ENCODE data around the gene ZNF615.

The ZNF615 gene

DNA sequence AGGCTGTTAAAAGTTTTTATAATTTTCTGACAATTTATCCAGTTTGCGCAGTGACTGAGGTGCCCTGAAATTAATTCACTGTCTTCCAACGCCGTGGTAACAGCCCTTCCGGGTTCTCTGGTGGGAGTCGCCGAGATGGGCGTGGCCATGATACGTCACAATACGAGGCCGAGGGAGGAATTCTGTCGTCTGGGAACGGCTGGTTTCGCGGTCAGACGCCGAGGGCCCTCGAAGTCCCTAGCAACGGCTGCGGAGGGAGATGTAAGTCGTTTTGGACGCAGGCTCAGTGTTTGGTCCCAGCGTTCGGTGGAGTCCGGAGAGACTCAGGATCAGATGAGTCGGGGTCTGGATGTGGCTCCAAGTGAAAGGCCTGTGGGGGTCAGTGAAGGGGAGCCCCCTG lies 59.0 kb downstream of the ZNF615 start:
- no peaks in the 10 kb centered on the region for H3K27me3 ChIP-seq (ENCODE audit: insufficient read depth, poor library complexity, severe bottlenecking)
- no peak for DNase-seq (ENCODE audit: low read depth in 1 of 2, low spot score in 1 of 2)
- H3K27ac ChIP-seq (replicated peaks), result no peak overlapping the region
- TF ChIP-seq POLR2AphosphoS5 (IDR thresholded peaks at IDR 0.05; ENCODE audit: low read depth) (no peak), GABPA (IDR thresholded peaks at IDR 0.05; ENCODE audit: low read depth) (no peak), SPI1 (IDR thresholded peaks at IDR 0.05; ENCODE audit: borderline replicate concordance, low read depth) (no peak)
- TF ChIP-seq, protein P1, sequence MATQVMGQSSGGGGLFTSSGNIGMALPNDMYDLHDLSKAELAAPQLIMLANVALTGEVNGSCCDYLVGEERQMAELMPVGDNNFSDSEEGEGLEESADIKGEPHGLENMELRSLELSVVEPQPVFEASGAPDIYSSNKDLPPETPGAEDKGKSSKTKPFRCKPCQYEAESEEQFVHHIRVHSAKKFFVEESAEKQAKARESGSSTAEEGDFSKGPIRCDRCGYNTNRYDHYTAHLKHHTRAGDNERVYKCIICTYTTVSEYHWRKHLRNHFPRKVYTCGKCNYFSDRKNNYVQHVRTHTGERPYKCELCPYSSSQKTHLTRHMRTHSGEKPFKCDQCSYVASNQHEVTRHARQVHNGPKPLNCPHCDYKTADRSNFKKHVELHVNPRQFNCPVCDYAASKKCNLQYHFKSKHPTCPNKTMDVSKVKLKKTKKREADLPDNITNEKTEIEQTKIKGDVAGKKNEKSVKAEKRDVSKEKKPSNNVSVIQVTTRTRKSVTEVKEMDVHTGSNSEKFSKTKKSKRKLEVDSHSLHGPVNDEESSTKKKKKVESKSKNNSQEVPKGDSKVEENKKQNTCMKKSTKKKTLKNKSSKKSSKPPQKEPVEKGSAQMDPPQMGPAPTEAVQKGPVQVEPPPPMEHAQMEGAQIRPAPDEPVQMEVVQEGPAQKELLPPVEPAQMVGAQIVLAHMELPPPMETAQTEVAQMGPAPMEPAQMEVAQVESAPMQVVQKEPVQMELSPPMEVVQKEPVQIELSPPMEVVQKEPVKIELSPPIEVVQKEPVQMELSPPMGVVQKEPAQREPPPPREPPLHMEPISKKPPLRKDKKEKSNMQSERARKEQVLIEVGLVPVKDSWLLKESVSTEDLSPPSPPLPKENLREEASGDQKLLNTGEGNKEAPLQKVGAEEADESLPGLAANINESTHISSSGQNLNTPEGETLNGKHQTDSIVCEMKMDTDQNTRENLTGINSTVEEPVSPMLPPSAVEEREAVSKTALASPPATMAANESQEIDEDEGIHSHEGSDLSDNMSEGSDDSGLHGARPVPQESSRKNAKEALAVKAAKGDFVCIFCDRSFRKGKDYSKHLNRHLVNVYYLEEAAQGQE (IDR thresholded peaks at IDR 0.05; ENCODE audit: insufficient replicate concordance, low read depth), result no peak
- TF ChIP-seq, protein P2, sequence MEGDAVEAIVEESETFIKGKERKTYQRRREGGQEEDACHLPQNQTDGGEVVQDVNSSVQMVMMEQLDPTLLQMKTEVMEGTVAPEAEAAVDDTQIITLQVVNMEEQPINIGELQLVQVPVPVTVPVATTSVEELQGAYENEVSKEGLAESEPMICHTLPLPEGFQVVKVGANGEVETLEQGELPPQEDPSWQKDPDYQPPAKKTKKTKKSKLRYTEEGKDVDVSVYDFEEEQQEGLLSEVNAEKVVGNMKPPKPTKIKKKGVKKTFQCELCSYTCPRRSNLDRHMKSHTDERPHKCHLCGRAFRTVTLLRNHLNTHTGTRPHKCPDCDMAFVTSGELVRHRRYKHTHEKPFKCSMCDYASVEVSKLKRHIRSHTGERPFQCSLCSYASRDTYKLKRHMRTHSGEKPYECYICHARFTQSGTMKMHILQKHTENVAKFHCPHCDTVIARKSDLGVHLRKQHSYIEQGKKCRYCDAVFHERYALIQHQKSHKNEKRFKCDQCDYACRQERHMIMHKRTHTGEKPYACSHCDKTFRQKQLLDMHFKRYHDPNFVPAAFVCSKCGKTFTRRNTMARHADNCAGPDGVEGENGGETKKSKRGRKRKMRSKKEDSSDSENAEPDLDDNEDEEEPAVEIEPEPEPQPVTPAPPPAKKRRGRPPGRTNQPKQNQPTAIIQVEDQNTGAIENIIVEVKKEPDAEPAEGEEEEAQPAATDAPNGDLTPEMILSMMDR (IDR thresholded peaks at IDR 0.05; ENCODE audit: insufficient read depth, low read length), result no peak
- no peak overlapping the region for H3K4me3 ChIP-seq (replicated peaks; ENCODE audit: insufficient read depth, low read length)

DNA sequence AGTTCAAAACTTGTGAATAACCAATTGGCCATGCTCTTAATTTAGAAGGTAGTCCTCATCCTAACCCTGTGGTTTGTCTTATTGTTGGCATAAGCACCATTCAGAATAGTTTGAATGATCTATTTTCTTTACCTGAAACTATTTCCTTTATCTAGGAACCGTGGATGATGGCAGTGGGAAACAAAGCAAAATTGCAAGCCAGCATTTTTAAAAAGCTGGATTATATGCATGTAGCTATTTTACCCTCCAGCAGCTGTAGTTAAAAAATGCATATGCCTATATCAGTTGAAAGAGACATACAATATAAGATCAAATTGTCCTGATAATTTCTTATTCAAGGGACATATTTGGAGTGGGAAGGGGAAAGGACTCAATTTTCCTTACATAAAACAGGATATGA lies 61.4 kb downstream of the ZNF615 start:
- Histone ChIP-seq H3K4me3 (replicated peaks; ENCODE audit: insufficient read depth, low read length) (no peak overlapping the region), H3K27ac (replicated peaks) (no peak overlapping the region), H3K27me3 (ENCODE audit: insufficient read depth, poor library complexity, severe bottlenecking) (no peaks in the 10 kb centered on the region)
- TF ChIP-seq SPI1 (IDR thresholded peaks at IDR 0.05; ENCODE audit: borderline replicate concordance, low read depth), result no peak
- TF ChIP-seq, protein P2 (IDR thresholded peaks at IDR 0.05; ENCODE audit: insufficient read depth, low read length), result no peak
- TF ChIP-seq, protein P1 (IDR thresholded peaks at IDR 0.05; ENCODE audit: insufficient replicate concordance, low read depth), result no peak
- TF ChIP-seq POLR2AphosphoS5 (IDR thresholded peaks at IDR 0.05; ENCODE audit: low read depth), result no peak
- TF ChIP-seq GABPA (IDR thresholded peaks at IDR 0.05; ENCODE audit: low read depth), result no peak
- no peak for DNase-seq (ENCODE audit: low read depth in 1 of 2, low spot score in 1 of 2)

DNA sequence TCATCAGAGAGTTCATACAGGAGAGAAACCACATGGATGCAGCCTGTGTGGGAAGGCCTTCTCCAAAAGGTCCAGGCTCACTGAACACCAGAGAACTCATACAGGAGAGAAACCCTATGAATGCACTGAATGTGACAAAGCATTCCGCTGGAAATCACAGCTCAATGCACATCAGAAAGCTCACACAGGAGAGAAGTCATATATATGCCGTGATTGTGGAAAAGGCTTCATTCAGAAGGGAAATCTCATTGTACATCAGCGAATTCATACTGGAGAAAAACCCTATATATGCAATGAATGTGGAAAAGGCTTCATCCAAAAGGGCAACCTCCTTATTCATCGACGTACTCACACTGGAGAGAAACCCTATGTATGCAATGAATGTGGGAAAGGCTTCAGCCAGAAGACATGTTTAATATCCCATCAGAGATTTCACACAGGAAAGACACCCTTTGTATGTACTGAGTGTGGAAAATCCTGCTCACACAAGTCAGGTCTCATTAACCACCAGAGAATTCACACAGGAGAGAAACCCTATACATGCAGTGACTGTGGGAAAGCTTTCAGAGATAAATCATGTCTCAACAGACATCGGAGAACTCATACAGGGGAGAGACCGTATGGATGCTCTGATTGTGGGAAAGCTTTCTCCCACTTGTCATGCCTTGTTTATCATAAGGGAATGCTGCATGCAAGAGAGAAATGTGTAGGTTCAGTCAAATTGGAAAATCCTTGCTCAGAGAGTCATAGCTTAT lies 63.0 kb downstream of the ZNF615 start:
- Histone ChIP-seq H3K27me3 (ENCODE audit: insufficient read depth, poor library complexity, severe bottlenecking) (no peaks in the 10 kb centered on the region), H3K27ac (replicated peaks) (no peak overlapping the region), H3K4me3 (replicated peaks; ENCODE audit: insufficient read depth, low read length) (no peak overlapping the region)
- TF ChIP-seq, protein P1 (IDR thresholded peaks at IDR 0.05; ENCODE audit: insufficient replicate concordance, low read depth), result no peak
- TF ChIP-seq, protein P2 (IDR thresholded peaks at IDR 0.05; ENCODE audit: insufficient read depth, low read length), result no peak
- TF ChIP-seq GABPA (IDR thresholded peaks at IDR 0.05; ENCODE audit: low read depth), result no peak
- no peak for TF ChIP-seq POLR2AphosphoS5 (IDR thresholded peaks at IDR 0.05; ENCODE audit: low read depth)
- no peak for TF ChIP-seq SPI1 (IDR thresholded peaks at IDR 0.05; ENCODE audit: borderline replicate concordance, low read depth)
- no peak for DNase-seq (ENCODE audit: low read depth in 1 of 2, low spot score in 1 of 2)

All from HL-60 (cell line).